Keratinocyte (primary cell): Measurements from ENCODE around the gene UBE2O.

ENCODE experiments used
- CTCF ChIP-seq, 3 experiments: IDR thresholded peaks in 1 of 3; conservative IDR thresholded peaks in 1 of 3; optimal IDR thresholded peaks in 1 of 3; 2 replicates in 2 of 3; 3 replicates in 1 of 3; pipeline versions ENCODE3 to v1.5.1; 2011; ENCODE audit warnings: low read length in 3 of 3, mild to moderate bottlenecking in 3 of 3, moderate library complexity in 2 of 3, control low read depth in 1 of 3, inconsistent platforms in 1 of 3; ENCODE audit not compliant: insufficient read depth in 2 of 3; ENCODE audit errors: extremely low read depth in 1 of 3
- EZH2 ChIP-seq: IDR thresholded peaks from one replicate; pipeline ENCODE4 v1.6.1; 2012; ENCODE audit warnings: inconsistent platforms, mild to moderate bottlenecking, low read length, moderate library complexity

GRCh38 chr17:76446449-76447231, 6.3 kb downstream of the UBE2O start:
- TF ChIP-seq CTCF (optimal IDR thresholded peaks at IDR 0.05 in 1 of 3, IDR thresholded peaks at IDR 0.05 in 1 of 3, conservative IDR thresholded peaks at IDR 0.05 in 1 of 3; ENCODE audit: extremely low read depth in 1 of 3, insufficient read depth in 2 of 3, low read length in 3 of 3) (no peak), EZH2 (no peak)
